ENCODE measurements around the gene CCNB2.

DNA sequence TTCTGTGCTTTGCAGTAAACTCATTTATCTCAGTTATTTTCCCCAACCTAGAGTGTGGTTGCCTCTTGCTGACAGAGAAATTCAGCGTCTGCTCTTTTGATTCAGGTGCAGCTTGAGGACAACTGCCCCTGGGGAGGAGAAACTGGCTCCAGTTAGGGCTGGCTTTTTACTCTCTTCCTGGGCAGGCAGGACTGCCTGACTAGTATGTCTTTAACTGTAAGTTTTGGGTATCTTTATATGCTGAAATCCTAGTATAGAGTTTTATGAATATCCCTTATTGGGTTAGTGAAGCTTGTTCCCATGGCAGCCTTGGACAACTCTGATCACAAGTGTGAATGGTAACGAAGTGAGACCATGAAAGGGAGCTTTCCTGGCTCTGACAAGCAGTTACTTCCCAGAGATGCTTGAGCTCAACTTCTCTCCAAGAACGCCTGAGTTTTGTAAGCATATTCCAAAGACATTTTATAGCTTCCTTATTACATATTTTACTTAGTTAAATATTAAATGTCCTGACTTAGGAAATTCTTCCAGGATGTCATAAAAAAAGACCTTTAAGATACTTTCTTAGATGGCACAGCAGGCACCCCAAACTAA, 27.1 kb downstream of the CCNB2 start:
- TF ChIP-seq, protein P1, sequence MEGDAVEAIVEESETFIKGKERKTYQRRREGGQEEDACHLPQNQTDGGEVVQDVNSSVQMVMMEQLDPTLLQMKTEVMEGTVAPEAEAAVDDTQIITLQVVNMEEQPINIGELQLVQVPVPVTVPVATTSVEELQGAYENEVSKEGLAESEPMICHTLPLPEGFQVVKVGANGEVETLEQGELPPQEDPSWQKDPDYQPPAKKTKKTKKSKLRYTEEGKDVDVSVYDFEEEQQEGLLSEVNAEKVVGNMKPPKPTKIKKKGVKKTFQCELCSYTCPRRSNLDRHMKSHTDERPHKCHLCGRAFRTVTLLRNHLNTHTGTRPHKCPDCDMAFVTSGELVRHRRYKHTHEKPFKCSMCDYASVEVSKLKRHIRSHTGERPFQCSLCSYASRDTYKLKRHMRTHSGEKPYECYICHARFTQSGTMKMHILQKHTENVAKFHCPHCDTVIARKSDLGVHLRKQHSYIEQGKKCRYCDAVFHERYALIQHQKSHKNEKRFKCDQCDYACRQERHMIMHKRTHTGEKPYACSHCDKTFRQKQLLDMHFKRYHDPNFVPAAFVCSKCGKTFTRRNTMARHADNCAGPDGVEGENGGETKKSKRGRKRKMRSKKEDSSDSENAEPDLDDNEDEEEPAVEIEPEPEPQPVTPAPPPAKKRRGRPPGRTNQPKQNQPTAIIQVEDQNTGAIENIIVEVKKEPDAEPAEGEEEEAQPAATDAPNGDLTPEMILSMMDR (IDR thresholded peaks at IDR 0.05): no peak
- TF ChIP-seq POLR2A (IDR thresholded peaks at IDR 0.05): no peak
